Activated T-cell treated with anti-CD3 and anti-CD28 coated beads for 24 hours (primary cell): ENCODE data around the gene KRTAP5-3.
"Not testable (repeated sequence)": the region's sequence is repeated elsewhere in the genome, so short reads cannot be mapped to it uniquely, and the experiment has no call there.

Source experiments
- DNase-seq: peaks from one replicate; pipeline ENCODE4 v3.0.0-alpha.2; 2020; ENCODE audit warnings: low read depth

Gene KRTAP5-3

GRCh38 chr11:1619449-1619848, 11.2 kb upstream of the KRTAP5-3 start:
- no peak for DNase-seq

GRCh38 chr11:1618231-1618630, 10.0 kb upstream of the KRTAP5-3 start:
- DNase-seq = no peak

- DNase-seq = not testable (repeated sequence)
Measured at GRCh38 chr11:1607901-1608300, 362 bp downstream of the KRTAP5-3 start.

- not testable (repeated sequence) for DNase-seq
Measured at GRCh38 chr11:1607156-1607845, 962 bp downstream of the KRTAP5-3 start.

GRCh38 chr11:1605923-1606322, 2.3 kb downstream of the KRTAP5-3 start:
- DNase-seq = not testable (repeated sequence)

- DNase-seq = no peak
Measured at GRCh38 chr11:1604711-1605110, 3.6 kb downstream of the KRTAP5-3 start.

GRCh38 chr11:1604181-1604580, 4.1 kb downstream of the KRTAP5-3 start:
- DNase-seq = no peak

GRCh38 chr11:1603629-1604028, 4.6 kb downstream of the KRTAP5-3 start:
- DNase-seq = no peak

GRCh38 chr11:1601663-1602062, 6.6 kb downstream of the KRTAP5-3 start:
- DNase-seq = not testable (repeated sequence)

GRCh38 chr11:1600626-1601025, 7.6 kb downstream of the KRTAP5-3 start:
- no peak for DNase-seq

- DNase-seq = no peak
Measured at GRCh38 chr11:1598816-1599215, 9.4 kb downstream of the KRTAP5-3 start.

GRCh38 chr11:1598406-1598805, 9.9 kb downstream of the KRTAP5-3 start:
- DNase-seq = not testable (repeated sequence)

GRCh38 chr11:1597994-1598380, 10.3 kb downstream of the KRTAP5-3 start, which contains the start of gene KRTAP5-2:
KRTAP5-2 (minus strand) TSS chr11:1598294; CDS start chr11:1598250, 44 bp downstream.
- DNase-seq = no peak

- DNase-seq = no peak
Measured at GRCh38 chr11:1597331-1597993, 10.8 kb downstream of the KRTAP5-3 start.

GRCh38 chr11:1596576-1597121, 11.6 kb downstream of the KRTAP5-3 start:
- not testable (repeated sequence) for DNase-seq

GRCh38 chr11:1595994-1596575, 12.2 kb downstream of the KRTAP5-3 start:
- DNase-seq = not testable (repeated sequence)

GRCh38 chr11:1592628-1593027, 15.6 kb downstream of the KRTAP5-3 start:
- no peak for DNase-seq

- DNase-seq = no peak
Measured at GRCh38 chr11:1589996-1590395, 18.3 kb downstream of the KRTAP5-3 start.

- not testable (repeated sequence) for DNase-seq
Measured at GRCh38 chr11:1589191-1589963, 18.9 kb downstream of the KRTAP5-3 start.

- no peak for DNase-seq
Measured at GRCh38 chr11:1586699-1587098, 21.6 kb downstream of the KRTAP5-3 start.

- not testable (repeated sequence) for DNase-seq
Measured at GRCh38 chr11:1584661-1585370, 23.4 kb downstream of the KRTAP5-3 start, which contains the start of gene KRTAP5-1. KRTAP5-1 (minus strand) TSS chr11:1585283; CDS start chr11:1585249, 34 bp downstream.
